Uterus (tissue), 2 donors: ENCODE measurements around the gene RAB27A.

Experiments used
- POLR2A ChIP-seq, 2 donors: fragments of 450-650 bp; IDR thresholded peaks; one replicate each; pipeline ENCODE4 v1.6.1; 2016; ENCODE audit warnings: antibody characterized with exemption in 2 of 2, mild to moderate bottlenecking in 1 of 2, moderate library complexity in 1 of 2
- TF ChIP-seq, protein P1 (sequence below), 4 experiments: fragments of 200-600 bp in 2 of 4; fragments of 450-650 bp in 2 of 4; sonication (generic) in 2 of 4; IDR thresholded peaks; one replicate each; pipeline ENCODE4 v1.5.1; 2016 to 2019; ENCODE audit warnings: antibody characterized with exemption in 4 of 4, mild to moderate bottlenecking in 2 of 4, moderate library complexity in 1 of 4

DNA sequence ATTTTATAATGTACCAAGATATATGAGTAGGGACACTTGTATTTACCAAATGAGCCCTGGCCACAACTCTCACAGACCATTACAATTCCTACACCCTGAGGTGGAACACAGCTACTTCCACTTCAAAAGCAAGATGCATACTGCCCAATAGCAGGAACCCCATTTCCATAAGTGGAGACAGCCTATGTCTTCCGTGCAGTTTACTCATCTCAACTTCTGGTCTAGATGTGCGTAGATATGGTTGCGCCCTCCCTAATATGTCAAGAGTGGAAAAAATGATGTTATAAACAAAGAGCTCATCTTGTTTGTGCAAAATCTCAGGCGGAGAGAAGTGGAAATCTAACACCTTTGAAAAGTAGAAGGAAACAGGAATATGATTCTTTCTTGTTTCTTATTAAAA, 44.6 kb downstream of the RAB27A start:
- TF ChIP-seq, protein P1, sequence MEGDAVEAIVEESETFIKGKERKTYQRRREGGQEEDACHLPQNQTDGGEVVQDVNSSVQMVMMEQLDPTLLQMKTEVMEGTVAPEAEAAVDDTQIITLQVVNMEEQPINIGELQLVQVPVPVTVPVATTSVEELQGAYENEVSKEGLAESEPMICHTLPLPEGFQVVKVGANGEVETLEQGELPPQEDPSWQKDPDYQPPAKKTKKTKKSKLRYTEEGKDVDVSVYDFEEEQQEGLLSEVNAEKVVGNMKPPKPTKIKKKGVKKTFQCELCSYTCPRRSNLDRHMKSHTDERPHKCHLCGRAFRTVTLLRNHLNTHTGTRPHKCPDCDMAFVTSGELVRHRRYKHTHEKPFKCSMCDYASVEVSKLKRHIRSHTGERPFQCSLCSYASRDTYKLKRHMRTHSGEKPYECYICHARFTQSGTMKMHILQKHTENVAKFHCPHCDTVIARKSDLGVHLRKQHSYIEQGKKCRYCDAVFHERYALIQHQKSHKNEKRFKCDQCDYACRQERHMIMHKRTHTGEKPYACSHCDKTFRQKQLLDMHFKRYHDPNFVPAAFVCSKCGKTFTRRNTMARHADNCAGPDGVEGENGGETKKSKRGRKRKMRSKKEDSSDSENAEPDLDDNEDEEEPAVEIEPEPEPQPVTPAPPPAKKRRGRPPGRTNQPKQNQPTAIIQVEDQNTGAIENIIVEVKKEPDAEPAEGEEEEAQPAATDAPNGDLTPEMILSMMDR (IDR thresholded peaks at IDR 0.05) = no peak
- no peak for TF ChIP-seq POLR2A (IDR thresholded peaks at IDR 0.05)
